GM23338 (cell line): Measurements from ENCODE around the gene GGT6. TPM values are rescaled to one million over a fixed set of nuclear protein-coding genes. Genes with fewer than 3 reads are reported as not detected.

Source experiments
- ATAC-seq: fragments of 200-7000 bp; cut with Tn5 transposase; 3 replicates; pipeline ENCODE4 v1.9.1; 2020
- DNase-seq: peaks from one replicate; pipeline ENCODE4 v3.0.0-alpha.2; 2015; ENCODE audit warnings: low spot score
- H2AFZ ChIP-seq: fragments of 200-600 bp; sonication (generic); 2 replicates; pipeline ENCODE4 v1.8.0; 2016; ENCODE audit warnings: antibody characterized with exemption, mild to moderate bottlenecking, moderate library complexity
- H3F3A ChIP-seq: fragments of 200-600 bp; sonication (generic); replicated peaks from 2 replicates; pipeline ENCODE4 v1.8.0; 2017; ENCODE audit warnings: antibody characterized with exemption, mixed run types, low read depth
- H3K27ac ChIP-seq: fragments of 200-600 bp; sonication (generic); 2 replicates; pipeline ENCODE4 v1.6.1; 2016; ENCODE audit warnings: low read depth
- H3K27me3 ChIP-seq: fragments of 200-600 bp; sonication (generic); 2 replicates; pipeline ENCODE4 v1.8.0; 2016; ENCODE audit warnings: mild to moderate bottlenecking, mixed run types, moderate library complexity; ENCODE audit not compliant: insufficient read depth
- H3K36me3 ChIP-seq: fragments of 200-600 bp; sonication (generic); 2 replicates; pipeline ENCODE4 v1.8.0; 2016; ENCODE audit warnings: mild to moderate bottlenecking; ENCODE audit not compliant: insufficient read depth
- H3K4me1 ChIP-seq: fragments of 200-600 bp; sonication (generic); 2 replicates; pipeline ENCODE4 v1.8.0; 2016; ENCODE audit warnings: mild to moderate bottlenecking, moderate library complexity; ENCODE audit not compliant: insufficient read depth
- H3K4me2 ChIP-seq: fragments of 200-600 bp; sonication (generic); 2 replicates; pipeline ENCODE4 v1.7.1; 2017; ENCODE audit warnings: mixed run types
- H3K4me3 ChIP-seq: fragments of 200-600 bp; sonication (generic); 2 replicates; pipeline ENCODE4 v1.6.1; 2016; ENCODE audit warnings: mixed run types
- H3K79me2 ChIP-seq: fragments of 200-600 bp; sonication (generic); replicated peaks from 2 replicates; pipeline ENCODE4 v1.8.0; 2017; ENCODE audit warnings: mild to moderate bottlenecking; ENCODE audit not compliant: insufficient read depth
- H3K9me2 ChIP-seq: fragments of 200-600 bp; sonication (generic); 2 replicates; pipeline ENCODE4 v1.8.0; 2017; ENCODE audit not compliant: insufficient read depth
- H4K20me1 ChIP-seq: fragments of 200-600 bp; sonication (generic); replicated peaks from 2 replicates; pipeline ENCODE4 v1.8.0; 2017; ENCODE audit warnings: mild to moderate bottlenecking; ENCODE audit not compliant: insufficient read depth
- H3K27ac Mint-ChIP-seq: 2 replicates; pipeline ENCODE4 v1.8.0; 2020; ENCODE audit warnings: inconsistent platforms, mild to moderate bottlenecking, moderate library complexity, mixed read lengths
- H3K27me3 Mint-ChIP-seq: 3 replicates; pipeline ENCODE4 v1.8.0; 2022; ENCODE audit warnings: low read depth, mild to moderate bottlenecking, moderate library complexity, mixed read lengths, inconsistent platforms; ENCODE audit not compliant: insufficient read depth, poor library complexity
- H3K36me3 Mint-ChIP-seq: 3 replicates; pipeline ENCODE4 v1.8.0; 2021; ENCODE audit warnings: low read depth, mild to moderate bottlenecking, inconsistent platforms, moderate library complexity, mixed read lengths
- H3K4me1 Mint-ChIP-seq: 3 replicates; pipeline ENCODE4 v1.8.0; 2020; ENCODE audit warnings: mild to moderate bottlenecking, inconsistent platforms, mixed read lengths
- H3K4me3 Mint-ChIP-seq: 3 replicates; pipeline ENCODE4 v1.8.0; 2021; ENCODE audit warnings: moderate library complexity, mild to moderate bottlenecking, inconsistent platforms, mixed read lengths
- H3K9me3 Mint-ChIP-seq: 3 replicates; pipeline ENCODE4 v1.8.0; 2020; ENCODE audit warnings: moderate library complexity, mild to moderate bottlenecking, inconsistent platforms, mixed read lengths
- CTCF ChIP-seq, 2 experiments: fragments of 200-600 bp in 1 of 2; sonication (generic) in 1 of 2; conservative IDR thresholded peaks; 2 replicates each; pipeline versions ENCODE4 v1.5.1 to v1.6.1; 2016 to 2017; ENCODE audit warnings: antibody characterized with exemption in 2 of 2, low read depth in 2 of 2, mild to moderate bottlenecking in 2 of 2, moderate library complexity in 1 of 2
- ETS1 ChIP-seq: IDR thresholded peaks from 2 replicates; pipeline ENCODE4 v1.6.1; 2016; ENCODE audit warnings: antibody characterized with exemption
- JUNB ChIP-seq: IDR thresholded peaks from one replicate; pipeline ENCODE4 v1.6.1; 2016; ENCODE audit warnings: antibody characterized with exemption; ENCODE audit not compliant: unreplicated experiment
- POLR2AphosphoS5 ChIP-seq: IDR thresholded peaks from 2 replicates; pipeline ENCODE4 v1.6.1; 2016; ENCODE audit warnings: antibody characterized with exemption, low read depth
- REST ChIP-seq: IDR thresholded peaks from one replicate; pipeline ENCODE4 v1.6.1; 2018; ENCODE audit warnings: antibody characterized with exemption; ENCODE audit not compliant: unreplicated experiment
- STAT1 ChIP-seq: IDR thresholded peaks from one replicate; pipeline ENCODE4 v1.6.1; 2016; ENCODE audit warnings: antibody characterized with exemption; ENCODE audit not compliant: unreplicated experiment
- ZNF114 ChIP-seq: fragments of 250-450 bp; sonication (Bioruptor Pico); IDR thresholded peaks from 2 replicates; pipeline ENCODE4 v1.5.0; 2020; ENCODE audit warnings: mild to moderate bottlenecking, moderate library complexity
- ZNF462 ChIP-seq: fragments of 250-450 bp; sonication (Bioruptor Pico); IDR thresholded peaks from 2 replicates; pipeline ENCODE4 v1.5.0; 2020; ENCODE audit warnings: mild to moderate bottlenecking, moderate library complexity
- polyA plus RNA-seq: library from polyadenylated mRNA; unstranded; fragments of >200 nt; fragmentation: Nextera tagmentation; extraction: Ambion mirVana; gene quantifications from 2 replicates; pipeline ENCODE4 v1.2.1, GENCODE V29; 2016
- total RNA-seq: library from RNA; depleted of rRNA; stranded (reverse); fragments of >200 nt; shearing (Covaris generic); gene quantifications from 2 replicates; pipeline ENCODE4 v1.2.3, GENCODE V29; 2014

Gene GGT6
- total and polyA plus RNA-seq, 2 experiments from 2014 or later = 0.24 TPM; not detected in 1

GRCh38 chr17:4520060-4520893 lies 40.1 kb downstream of the GGT6 start:
- Mint-ChIP-seq H3K9me3 (no peaks in the 10 kb centered on the region), H3K27ac (no peak overlapping the region), H3K27me3 (peaks cover 34% of the 10 kb centered on the region), H3K4me3 (no peak overlapping the region; the same call in 2 of the 3 replicates), H3K36me3 (no peaks in the 10 kb centered on the region; the same call in 2 of the 3 replicates), H3K4me1 (no peaks in the 10 kb centered on the region; the same call in 2 of the 3 replicates)
- Histone ChIP-seq H3F3A (no peaks in the 10 kb centered on the region), H3K36me3 (no peaks in the 10 kb centered on the region), H3K4me2 (no peak overlapping the region), H3K27ac (no peak overlapping the region), H3K9me2 (no peaks in the 10 kb centered on the region), H3K4me3 (no peak overlapping the region), H3K4me1 (no peaks in the 10 kb centered on the region), H4K20me1 (no peaks in the 10 kb centered on the region), H3K27me3 (peaks cover 25% of the 10 kb centered on the region), H2AFZ (no peak overlapping the region), H3K79me2 (no peaks in the 10 kb centered on the region)
- TF ChIP-seq REST (no peak), POLR2AphosphoS5 (no peak)
- ATAC-seq (no peak), DNase-seq (no peak)

GRCh38 chr17:4519361-4519788 lies 41.0 kb downstream of the GGT6 start:
- Mint-ChIP-seq H3K4me3 (no peak overlapping the region), H3K4me1 (peaks cover 3% of the 10 kb centered on the region), H3K36me3 (no peaks in the 10 kb centered on the region; the same call in 2 of the 3 replicates), H3K27me3 (peaks cover 31% of the 10 kb centered on the region), H3K27ac (no peak overlapping the region), H3K9me3 (no peaks in the 10 kb centered on the region)
- Histone ChIP-seq H3K4me3 (no peak overlapping the region), H3K36me3 (no peaks in the 10 kb centered on the region), H3K4me2 (no peak overlapping the region), H3K4me1 (no peaks in the 10 kb centered on the region), H3K79me2 (no peaks in the 10 kb centered on the region), H3K9me2 (no peaks in the 10 kb centered on the region), H2AFZ (no peak overlapping the region), H3K27ac (no peak overlapping the region), H4K20me1 (no peaks in the 10 kb centered on the region), H3F3A (no peaks in the 10 kb centered on the region), H3K27me3 (peaks cover 16% of the 10 kb centered on the region)
- ATAC-seq = peak; percentile 39
- DNase-seq = no peak
- TF ChIP-seq ETS1 (no peak), STAT1 (no peak), ZNF114 (CRISPR knock-in tag) (no peak), ZNF462 (CRISPR knock-in tag) (no peak), JUNB (no peak), CTCF (conservative IDR thresholded peaks at IDR 0.05; ENCODE audit: low read depth in 2 of 2) (no peak)
